H1 (cell line): ENCODE results near the gene LAMB1. TPM values are rescaled to one million over a fixed set of nuclear protein-coding genes. Genes with fewer than 3 reads are reported as not detected.

ENCODE experiments used
- CTCF ChIA-PET: fragments of 300-600 bp; sonication (Branson Sonifier 250); formaldehyde crosslinking; loops from one replicate; lab custom pipeline; 2021; ENCODE audit not compliant: partially characterized antibody; lab: Charles Lee
- POLR2A ChIA-PET: fragments of 300-600 bp; sonication (Branson Sonifier 250); formaldehyde crosslinking; loops from one replicate; lab custom pipeline; 2021; ENCODE audit warnings: inconsistent platforms; ENCODE audit not compliant: partially characterized antibody; lab: Charles Lee
- DNase-seq, 2 experiments: peaks; one replicate each; pipeline versions ENCODE4 v3.0.0 to v3.0.0-alpha.2; 2010 to 2022; ENCODE audit warnings: low spot score in 2 of 2, low read depth in 1 of 2, mixed read lengths in 1 of 2
- FAIRE-seq: peaks from 2 replicates; lab custom pipeline; 2011; peaks lifted over from hg19 to GRCh38; lab: Jason Lieb, UNC
- H2AFZ ChIP-seq: 2 replicates; pipeline ENCODE4 v1.8.1; 2012; ENCODE audit warnings: low read length, inconsistent platforms
- H2AK5ac ChIP-seq: 2 replicates; pipeline ENCODE4 v1.6.1; 2013; ENCODE audit warnings: low read depth, low read length
- H2BK120ac ChIP-seq: replicated peaks from 2 replicates; pipeline ENCODE3; 2013; ENCODE audit warnings: low read depth, low read length, inconsistent platforms
- H2BK12ac ChIP-seq: 2 replicates; pipeline ENCODE4 v1.6.1; 2013; ENCODE audit warnings: low read depth, low read length
- H2BK15ac ChIP-seq: 2 replicates; pipeline ENCODE4 v1.6.1; 2013; ENCODE audit warnings: low read length
- H2BK20ac ChIP-seq: 2 replicates; pipeline ENCODE4 v1.6.1; 2013; ENCODE audit warnings: low read length
- H2BK5ac ChIP-seq: 2 replicates; pipeline ENCODE4 v1.6.1; 2013; ENCODE audit warnings: low read depth, low read length
- H3K14ac ChIP-seq: 2 replicates; pipeline ENCODE4 v1.6.1; 2013; ENCODE audit warnings: inconsistent platforms; ENCODE audit not compliant: insufficient read length
- H3K18ac ChIP-seq: 2 replicates; pipeline ENCODE4 v1.6.1; 2013; ENCODE audit warnings: low read length; ENCODE audit errors: extremely low read depth
- H3K23ac ChIP-seq: 2 replicates; pipeline ENCODE4 v1.6.1; 2013; ENCODE audit warnings: inconsistent platforms; ENCODE audit not compliant: insufficient read length
- H3K23me2 ChIP-seq: 2 replicates; pipeline ENCODE4 v1.6.1; 2013; ENCODE audit warnings: low read depth, low read length
- H3K27ac ChIP-seq: 2 replicates; pipeline ENCODE4 v1.6.1; 2011; ENCODE audit warnings: low read depth, low read length, inconsistent platforms
- H3K27me3 ChIP-seq, 4 experiments: replicated peaks in 1 of 4; 1 replicate in 1 of 4; 2 replicates in 3 of 4; pipeline versions ENCODE4 v1.6.1 to v1.8.1; 2011 to 2013; ENCODE audit warnings: low read length in 3 of 4, mild to moderate bottlenecking in 3 of 4, inconsistent platforms in 2 of 4, mixed read lengths in 2 of 4, moderate library complexity in 1 of 4; ENCODE audit not compliant: control insufficient read depth in 3 of 4, insufficient read depth in 3 of 4; ENCODE audit errors: extremely low read depth in 1 of 4
- H3K36me3 ChIP-seq, 4 experiments: 2 replicates each; pipeline versions ENCODE4 v1.6.1 to v1.8.1; 2011 to 2013; ENCODE audit warnings: mild to moderate bottlenecking in 4 of 4, low read length in 3 of 4, moderate library complexity in 2 of 4, control low read depth in 1 of 4, inconsistent platforms in 1 of 4; ENCODE audit not compliant: insufficient read depth in 4 of 4, control insufficient read depth in 2 of 4
- H3K4ac ChIP-seq: replicated peaks from 2 replicates; pipeline ENCODE3; 2013; ENCODE audit warnings: low read length, low read depth, mixed read lengths, inconsistent platforms; ENCODE audit not compliant: insufficient read length
- H3K4me1 ChIP-seq, 4 experiments: replicated peaks in 1 of 4; 1 replicate in 1 of 4; 2 replicates in 3 of 4; pipeline versions ENCODE4 v1.6.1 to v1.8.1; 2011 to 2013; ENCODE audit warnings: low read length in 3 of 4, inconsistent platforms in 2 of 4, mixed read lengths in 1 of 4; ENCODE audit not compliant: insufficient read depth in 4 of 4, control insufficient read depth in 3 of 4
- H3K4me2 ChIP-seq, 2 experiments: 2 replicates each; pipeline versions ENCODE4 v1.6.1 to v1.8.1; 2011 to 2013; ENCODE audit warnings: low read depth in 2 of 2, low read length in 2 of 2, control low read depth in 1 of 2, inconsistent platforms in 1 of 2, mild to moderate bottlenecking in 1 of 2; ENCODE audit not compliant: insufficient read depth in 1 of 2
- H3K4me3 ChIP-seq, 4 experiments: fragments of 200-600, 300-600 bp in 1 of 4; sonication (generic), shearing (Covaris generic), sonication (Bioruptor Twin) in 1 of 4; 2 replicates each; pipeline versions ENCODE4 v1.5.1 to v1.8.1; 2011 to 2016; ENCODE audit warnings: low read length in 4 of 4, low read depth in 3 of 4, control low read depth in 2 of 4, inconsistent platforms in 2 of 4, mild to moderate bottlenecking in 2 of 4, mixed read lengths in 1 of 4, moderate library complexity in 1 of 4; ENCODE audit not compliant: insufficient read depth in 2 of 4; ENCODE audit errors: extremely low read depth in 1 of 4
- H3K56ac ChIP-seq: replicated peaks from 2 replicates; pipeline ENCODE3; 2013; ENCODE audit warnings: low read depth, mild to moderate bottlenecking, mixed read lengths, low read length, inconsistent platforms; ENCODE audit not compliant: insufficient read length
- H3K79me1 ChIP-seq: 2 replicates; pipeline ENCODE4 v1.6.1; 2013; ENCODE audit warnings: low read depth, low read length, control low read depth
- H3K79me2 ChIP-seq, 2 experiments: 2 replicates each; pipeline versions ENCODE4 v1.6.1 to v1.8.1; 2012 to 2013; ENCODE audit warnings: low read length in 2 of 2, mild to moderate bottlenecking in 2 of 2, inconsistent platforms in 1 of 2; ENCODE audit not compliant: insufficient read depth in 2 of 2, control insufficient read depth in 1 of 2
- H3K9ac ChIP-seq, 4 experiments: replicated peaks in 1 of 4; 1 replicate in 1 of 4; 2 replicates in 3 of 4; pipeline versions ENCODE4 v1.6.1 to v1.8.1; 2011 to 2013; ENCODE audit warnings: low read depth in 3 of 4, low read length in 3 of 4, control low read depth in 2 of 4, mild to moderate bottlenecking in 2 of 4, moderate library complexity in 2 of 4, inconsistent platforms in 1 of 4; ENCODE audit errors: extremely low read depth in 1 of 4
- H3K9me3 ChIP-seq, 2 experiments: 2 replicates each; pipeline versions ENCODE4 v1.6.1 to v1.8.1; 2012 to 2013; ENCODE audit warnings: mild to moderate bottlenecking in 2 of 2, moderate library complexity in 2 of 2, control low read depth in 1 of 2, inconsistent platforms in 1 of 2, low read depth in 1 of 2, low read length in 1 of 2, mixed read lengths in 1 of 2; ENCODE audit not compliant: insufficient read depth in 2 of 2
- H4K20me1 ChIP-seq, 2 experiments: replicated peaks in 1 of 2; 2 replicates each; pipeline versions ENCODE3 to v1.8.1; 2011 to 2013; ENCODE audit warnings: inconsistent platforms in 2 of 2, low read length in 2 of 2, mild to moderate bottlenecking in 1 of 2; ENCODE audit not compliant: insufficient read depth in 2 of 2, control insufficient read depth in 1 of 2
- H4K5ac ChIP-seq: 2 replicates; pipeline ENCODE4 v1.6.1; 2013; ENCODE audit warnings: low read length, low read depth, mixed read lengths, inconsistent platforms; ENCODE audit not compliant: insufficient read length
- H4K8ac ChIP-seq: 2 replicates; pipeline ENCODE4 v1.8.0; 2013; ENCODE audit warnings: mild to moderate bottlenecking, moderate library complexity, low read length, inconsistent platforms; ENCODE audit not compliant: insufficient read depth; ENCODE audit errors: extremely low read depth
- H4K91ac ChIP-seq: replicated peaks from 2 replicates; pipeline ENCODE3; 2013; ENCODE audit warnings: low read length, mixed read lengths, inconsistent platforms; ENCODE audit not compliant: insufficient read length
- ATF2 ChIP-seq: IDR thresholded peaks from 2 replicates; pipeline ENCODE4 v1.6.1; 2012; ENCODE audit warnings: low read length, inconsistent platforms
- CHD2 ChIP-seq: IDR thresholded peaks from 2 replicates; pipeline ENCODE4 v1.6.1; 2012; ENCODE audit warnings: low read length, improper control_type of control experiment
- HDAC2 ChIP-seq, 2 experiments: fragments of 300-600 bp in 1 of 2; sonication (generic) in 1 of 2; IDR thresholded peaks; 2 replicates each; pipeline ENCODE4 v1.6.1; 2011 to 2012; ENCODE audit warnings: low read depth in 2 of 2, low read length in 2 of 2, mild to moderate bottlenecking in 2 of 2, moderate library complexity in 2 of 2, borderline replicate concordance in 1 of 2, inconsistent platforms in 1 of 2
- HDAC6 ChIP-seq: IDR thresholded peaks from one replicate; pipeline ENCODE4 v1.7.1; 2012; ENCODE audit warnings: low read depth, mild to moderate bottlenecking, inconsistent platforms, low read length, moderate library complexity
- NANOG ChIP-seq: IDR thresholded peaks from 2 replicates; pipeline ENCODE4 v1.6.1; 2011; ENCODE audit warnings: low read length, low read depth, mild to moderate bottlenecking, inconsistent platforms; ENCODE audit not compliant: insufficient read depth, poor library complexity, severe bottlenecking
- POLR2A ChIP-seq, 2 experiments: IDR thresholded peaks; 1 replicate in 1 of 2; 2 replicates in 1 of 2; pipeline ENCODE4 v1.6.1; 2011; ENCODE audit warnings: low read depth in 2 of 2, low read length in 2 of 2, mild to moderate bottlenecking in 2 of 2; ENCODE audit errors: control extremely low read depth in 1 of 2
- RAD21 ChIP-seq, 2 experiments: IDR thresholded peaks in 1 of 2; conservative IDR thresholded peaks in 1 of 2; 2 replicates each; pipeline ENCODE4 v1.6.1; 2011; ENCODE audit warnings: low read depth in 2 of 2, low read length in 2 of 2, improper control_type of control experiment in 1 of 2, inconsistent platforms in 1 of 2, mild to moderate bottlenecking in 1 of 2, moderate library complexity in 1 of 2
- SRF ChIP-seq: IDR thresholded peaks from 2 replicates; pipeline ENCODE4 v1.6.1; 2011; ENCODE audit warnings: mild to moderate bottlenecking, low read depth, low read length, moderate library complexity
- TAF7 ChIP-seq: optimal IDR thresholded peaks from 2 replicates; pipeline ENCODE3; 2011; ENCODE audit warnings: low read depth, mild to moderate bottlenecking, inconsistent platforms, low read length, moderate library complexity, borderline replicate concordance
- TCF12 ChIP-seq: IDR thresholded peaks from 2 replicates; pipeline ENCODE4 v1.6.1; 2011; ENCODE audit warnings: low read depth, mild to moderate bottlenecking, low read length
- USF2 ChIP-seq: IDR thresholded peaks from 2 replicates; pipeline ENCODE4 v1.6.1; 2011; ENCODE audit warnings: low read length, improper control_type of control experiment
- WGBS, 2 experiments: shearing (Covaris generic) in 1 of 2; methylation state at CpG; one replicate each; pipeline versions ENCODE4 v1.1.6 to v1.1.7; 2013 to 2015; ENCODE audit warnings: low lambda C conversion rate in 2 of 2, mixed read lengths in 2 of 2, inconsistent platforms in 1 of 2, low coverage in 1 of 2, missing lambda C conversion rate in 1 of 2; ENCODE audit not compliant: insufficient replicate concordance in 2 of 2, insufficient coverage in 1 of 2, insufficient read length in 1 of 2; ENCODE audit errors: extremely low coverage in 1 of 2, missing lambda C conversion rate in 1 of 2; 5-methylcytosine and 5-hydroxymethylcytosine counted together
- polyA plus RNA-seq, 7 experiments: library from polyadenylated mRNA; depleted of rRNA in 3 of 7; stranded (reverse) in 5 of 7; unstranded in 2 of 7; fragments of >200 nt in 5 of 7; fragments of 200-250 nt in 2 of 7; gene quantifications; 1 replicate in 5 of 7; 2 replicates in 1 of 7; 4 replicates in 1 of 7; pipeline versions ENCODE4 v1.2.1 to v1.2.3, GENCODE V29; 2011 to 2013; ENCODE audit warnings: missing spikeins in 2 of 7, mixed read lengths in 2 of 7
- total RNA-seq: library from RNA; stranded (reverse); fragmentation: NEBNext Ultra II Directional; extraction: Animal tissue kit (Norgen Biotek cat#: 25700); gene quantifications from 2 replicates; pipeline ENCODE4 v1.2.1, GENCODE V29; 2021

The LAMB1 gene
- total and polyA plus RNA-seq, 2 of the 8 experiments (the other 6 are each of a cell fraction or from before 2014, with no cell fraction given) = 31.9 to 38.5 TPM

- peaks cover 0 to 51% (median 14%) of the 10 kb centered on the region in 4 experiments; a peak in 5 of 8 replicates for H3K36me3 ChIP-seq
- H2BK20ac ChIP-seq = no peak overlapping the region
- POLR2A ChIA-PET = no interaction called here
Measured at GRCh38 chr7:107957436-107957835, 45.5 kb downstream of the LAMB1 start.

More at GRCh38 chr7:107957436-107957835, 45.5 kb downstream of the LAMB1 start:
- no peak overlapping the region for H2BK120ac ChIP-seq
- H3K18ac ChIP-seq = no peak overlapping the region
- no peak overlapping the region for H3K27ac ChIP-seq
- H4K5ac ChIP-seq = no peak overlapping the region
- CTCF ChIA-PET = interaction anchor here (0.6 kb wide), 2 partner anchors 46 to 57 kb away, joined by 3 read pairs; no protein-coding TSS in a partner anchor
- WGBS, 2 experiments = 83% methylated on average over 2 of the region's 2 CpGs; no CpG with 5 or more reads in 1 of the 2 experiments
- no peak overlapping the region for H3K4ac ChIP-seq
- no peak overlapping the region for H3K56ac ChIP-seq
- H2BK15ac ChIP-seq = no peak overlapping the region
- TF ChIP-seq HDAC2 (IDR thresholded peaks at IDR 0.05; ENCODE audit: borderline replicate concordance in 1 of 2, low read depth in 2 of 2, low read length in 2 of 2) (no peak), TCF12 (no peak), ATF2 (no peak), TAF7 (no peak), NANOG (no peak), USF2 (no peak), RAD21 (IDR thresholded peaks at IDR 0.05 in 1 of 2, conservative IDR thresholded peaks at IDR 0.05 in 1 of 2; ENCODE audit: low read depth in 2 of 2, low read length in 2 of 2) (no peak), POLR2A (IDR thresholded peaks at IDR 0.05; ENCODE audit: control extremely low read depth in 1 of 2, low read depth in 2 of 2, low read length in 2 of 2) (no peak), HDAC6 (no peak), CHD2 (no peak), SRF (no peak)
- TF ChIP-seq, all 59 proteins: peak for 0
- Histone ChIP-seq H3K9ac (no peak overlapping the region), H3K23ac (no peak overlapping the region), H2BK5ac (no peak overlapping the region), H3K4me1 (peaks cover 4 to 17% (median 12%) of the 10 kb centered on the region in 4 experiments), H3K4me2 (no peak overlapping the region), H3K79me1 (no peaks in the 10 kb centered on the region), H2AK5ac (no peak overlapping the region), H3K23me2 (no peaks in the 10 kb centered on the region; the same call in 1 of the 2 replicates), H3K79me2 (no peaks in the 10 kb centered on the region), H3K9me3 (no peaks in the 10 kb centered on the region), H4K8ac (no peak overlapping the region), H4K20me1 (peaks cover 0 to 2% of the 10 kb centered on the region in 2 experiments), H3K14ac (no peak overlapping the region), H3K27me3 (no peaks in the 10 kb centered on the region), H4K91ac (no peak overlapping the region), H2BK12ac (no peak overlapping the region), H2AFZ (no peak overlapping the region), H3K4me3 (no peak overlapping the region)
- FAIRE-seq (no peak), DNase-seq (no peak)
